HG03175 (cell line): ENCODE results near the gene SELENOT.
"Not testable (repeated sequence)": the region's sequence is repeated elsewhere in the genome, so short reads cannot be mapped to it uniquely, and the experiment has no call there.

Source experiments
- ATAC-seq: cut with Tn5 transposase; IDR thresholded peaks from one replicate; pipeline ENCODE4 v1.9.1; 2021; ENCODE audit warnings: mild to moderate bottlenecking, moderate library complexity; ENCODE audit not compliant: unreplicated experiment

Gene SELENOT

DNA sequence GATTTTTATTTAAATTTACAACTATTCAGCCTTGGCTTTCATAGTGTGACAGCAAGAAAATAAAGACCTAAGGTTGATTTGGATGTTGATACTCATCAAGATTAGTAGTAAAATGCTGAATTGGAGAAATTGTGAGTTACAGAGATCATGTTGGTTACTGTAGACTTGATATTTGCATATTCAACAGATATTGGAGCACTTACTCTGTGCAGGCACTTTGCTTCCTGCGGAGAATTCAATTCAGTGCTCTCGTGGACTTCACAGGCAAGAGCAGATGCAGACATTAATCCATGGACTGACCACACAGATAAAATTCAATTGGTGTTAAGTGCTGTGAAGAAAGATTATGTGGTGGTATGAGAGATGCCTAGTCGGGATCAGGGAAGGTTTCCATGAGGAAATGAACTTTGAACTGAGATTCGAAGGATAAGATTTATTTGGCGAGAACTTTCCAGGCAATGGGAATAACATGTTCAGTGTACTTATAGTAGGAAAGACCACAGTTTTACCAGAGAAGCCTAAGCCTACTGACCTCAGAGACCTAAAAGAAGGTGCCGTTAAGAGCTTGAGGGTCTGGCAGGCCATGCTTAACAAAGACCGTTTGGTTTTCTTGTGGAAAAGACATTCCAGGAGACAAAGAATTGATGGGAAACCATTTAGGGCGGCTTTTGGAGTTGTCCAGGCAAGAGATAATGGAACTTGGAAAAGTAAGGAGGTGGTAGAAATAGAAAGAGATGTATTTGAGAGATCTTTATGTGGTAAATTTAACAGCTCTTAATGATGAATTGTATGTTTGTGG, 4.3 kb downstream of the SELENOT start:
- no peak for ATAC-seq

DNA sequence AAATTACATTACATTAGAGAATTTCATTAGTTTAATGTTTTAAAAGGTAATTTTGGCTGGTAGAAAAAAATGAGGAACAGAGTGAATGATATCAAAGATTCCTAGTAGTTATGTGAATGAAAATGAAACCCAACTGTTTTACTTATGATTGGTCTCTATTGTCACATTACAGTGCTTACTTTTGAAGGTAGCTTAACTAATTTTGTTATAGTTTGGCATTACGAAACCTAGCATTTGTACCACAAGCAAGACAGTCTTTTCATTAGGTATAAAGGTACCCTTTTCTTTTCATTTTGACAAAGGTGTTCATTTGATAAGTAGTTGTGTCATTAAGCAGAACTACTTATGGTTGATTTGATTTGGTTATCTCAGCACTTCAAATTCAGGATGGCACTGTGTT, 6.9 kb downstream of the SELENOT start:
- ATAC-seq: no peak

DNA sequence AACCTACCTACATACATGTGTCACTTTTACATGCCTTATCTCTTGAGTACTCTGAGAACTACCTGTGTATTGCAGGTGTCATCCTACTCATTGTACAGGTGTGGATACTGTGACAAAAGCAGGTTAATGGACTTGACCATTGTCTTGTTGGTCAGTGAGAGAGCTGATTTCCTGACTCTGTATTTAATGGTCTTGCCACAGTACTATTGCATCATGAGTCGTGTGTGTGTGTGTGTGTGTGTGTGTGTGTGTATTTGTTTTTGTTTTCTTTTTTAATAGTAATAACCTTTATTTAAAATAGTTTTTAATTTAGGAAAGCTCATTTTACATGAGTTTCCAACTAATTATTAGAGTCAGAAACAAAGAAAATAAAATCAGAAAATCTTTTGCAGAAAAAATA, 7.7 kb downstream of the SELENOT start:
- ATAC-seq: no peak

DNA sequence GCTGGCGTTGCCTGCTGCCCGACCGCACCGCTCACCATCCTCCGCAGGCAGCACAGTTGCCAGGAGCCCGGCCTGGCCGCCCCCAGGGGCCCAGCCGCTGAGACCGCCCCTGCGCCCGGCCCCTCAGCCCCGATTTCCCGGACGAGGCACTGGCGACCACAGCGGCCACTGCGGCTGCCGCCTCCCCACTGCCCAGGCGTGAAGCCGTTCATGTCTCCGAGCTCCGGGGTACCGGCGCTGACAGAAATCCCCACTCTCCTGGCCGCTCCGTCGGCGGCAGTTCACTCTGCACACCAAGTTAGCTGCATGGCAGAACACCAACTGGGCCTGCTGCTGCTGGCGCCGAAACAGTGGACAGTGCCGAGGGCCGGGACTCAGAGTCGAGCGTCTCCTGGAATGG, 8.5 kb downstream of the SELENOT start:
- ATAC-seq: no peak

DNA sequence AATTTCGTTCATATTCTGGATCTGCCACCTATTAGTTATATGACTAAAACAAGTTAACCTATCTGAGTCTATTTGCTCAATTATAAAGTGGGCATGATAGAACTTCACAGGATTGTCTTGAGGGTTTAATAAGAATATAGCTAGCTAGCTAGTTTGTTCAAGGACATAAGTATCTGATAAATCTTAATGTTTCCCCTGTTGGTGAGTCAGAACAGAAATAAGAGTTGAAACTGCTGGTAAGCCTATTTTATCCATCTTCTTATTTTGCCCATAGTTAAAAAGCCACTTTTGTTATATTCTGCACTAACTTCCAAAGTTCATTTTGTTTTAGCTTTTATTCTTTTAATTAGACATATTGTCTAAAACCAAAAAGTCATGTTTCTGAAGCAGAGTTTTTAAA, 9.4 kb downstream of the SELENOT start:
- ATAC-seq: no peak

DNA sequence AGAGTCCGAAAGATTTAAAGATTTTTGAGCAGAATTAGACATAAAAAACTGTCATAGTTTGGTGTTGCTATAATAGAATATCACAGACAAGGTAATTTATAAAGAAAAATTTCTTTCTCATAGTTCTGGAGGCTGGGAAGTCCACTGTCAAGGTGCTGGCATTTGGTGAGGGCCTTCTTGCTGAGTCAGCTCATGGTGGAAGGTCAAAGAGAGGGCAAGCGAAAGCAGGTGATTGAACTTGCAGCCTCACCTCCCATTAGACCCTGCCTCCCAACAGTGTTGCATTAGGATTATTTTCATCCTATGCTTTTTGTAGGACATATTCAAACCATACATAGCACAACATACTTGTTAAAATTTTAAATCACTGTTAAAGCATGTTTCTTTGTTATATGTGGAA, 9.9 kb downstream of the SELENOT start:
- ATAC-seq: no peak

DNA sequence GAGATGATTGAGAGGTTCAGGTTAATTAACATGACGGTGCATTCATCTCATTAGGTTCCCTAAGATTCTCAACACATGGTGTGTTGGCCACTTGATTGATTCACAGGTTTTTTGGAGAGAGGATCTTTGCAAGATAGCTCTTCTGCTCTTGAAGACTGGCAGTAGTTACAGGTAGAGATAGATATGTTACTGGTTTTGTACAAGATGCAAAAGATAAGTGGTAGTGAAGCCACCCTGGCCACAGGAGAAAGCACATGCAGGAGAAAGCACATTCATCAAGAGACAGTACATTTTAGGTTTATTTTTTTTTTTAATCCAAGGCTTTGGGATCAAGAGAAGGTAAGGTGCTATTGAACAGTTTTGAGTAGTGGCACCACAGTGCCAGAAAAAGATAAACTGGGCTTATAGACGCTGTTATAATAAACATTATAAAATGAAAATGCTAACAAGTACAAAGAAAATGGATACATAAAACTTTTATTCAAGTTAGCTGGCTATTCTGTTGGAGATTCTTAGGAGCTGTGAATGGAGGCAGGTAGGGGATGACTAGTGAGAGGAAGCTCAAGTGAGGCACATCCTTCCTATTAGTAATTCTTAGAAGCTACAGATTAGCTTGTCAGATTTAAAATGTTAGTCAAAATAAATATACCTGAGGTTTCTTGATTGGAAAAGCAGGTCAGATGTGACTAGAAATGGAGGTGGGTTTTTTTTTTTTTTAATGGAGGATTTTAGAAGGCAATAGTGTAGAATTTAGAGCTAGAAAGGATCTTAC, 10.8 kb downstream of the SELENOT start:
- ATAC-seq: no peak

DNA sequence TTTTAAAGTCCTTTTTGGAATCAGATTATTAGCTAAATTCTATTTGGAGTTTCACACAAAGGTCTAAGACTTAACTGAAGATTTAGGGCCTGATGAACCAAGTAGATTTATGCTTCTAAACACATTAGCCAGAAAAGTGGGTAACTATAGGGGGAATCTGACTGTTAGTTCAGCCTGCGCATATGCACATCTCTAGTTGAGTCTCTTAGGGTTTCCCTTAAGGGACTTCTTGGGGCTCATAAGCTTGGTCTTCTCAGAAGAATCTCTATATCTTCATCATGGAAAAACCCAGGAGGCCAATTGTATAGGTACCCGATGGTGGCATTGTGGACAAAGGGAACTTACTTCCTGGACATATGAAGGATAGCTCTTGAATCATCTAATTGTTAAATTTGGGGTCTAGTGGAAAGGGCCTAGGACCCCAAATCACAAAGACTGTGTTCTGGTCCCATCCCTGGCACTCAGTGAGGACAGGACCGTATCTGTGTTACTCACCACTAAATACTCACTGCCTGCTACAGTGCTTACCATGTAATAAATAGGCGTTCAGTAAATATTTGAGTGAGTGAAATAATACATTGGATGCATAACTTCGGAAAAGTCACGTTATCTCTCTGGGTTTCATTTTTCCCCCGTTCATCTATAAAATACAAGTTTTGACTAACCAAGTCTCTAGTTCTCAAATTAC, 17.0 kb downstream of the SELENOT start:
- no peak for ATAC-seq

DNA sequence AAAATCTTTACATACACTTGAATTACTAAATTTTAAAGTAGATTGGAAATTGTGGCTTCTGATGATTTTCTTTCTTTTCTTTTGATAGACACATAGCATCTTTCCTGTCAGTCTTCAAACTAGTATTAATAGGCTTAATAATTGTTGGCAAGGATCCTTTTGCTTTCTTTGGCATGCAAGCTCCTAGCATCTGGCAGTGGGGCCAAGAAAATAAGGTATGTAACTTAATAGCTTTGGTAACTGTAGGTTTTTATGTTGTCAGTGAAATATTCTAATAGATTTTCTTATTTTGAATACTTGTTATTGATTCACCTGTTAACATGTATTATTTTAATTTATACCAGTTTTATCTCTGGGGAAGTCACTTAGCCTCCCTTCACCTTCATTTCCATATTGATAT, 19.8 kb downstream of the SELENOT start:
- ATAC-seq: not testable (repeated sequence)

DNA sequence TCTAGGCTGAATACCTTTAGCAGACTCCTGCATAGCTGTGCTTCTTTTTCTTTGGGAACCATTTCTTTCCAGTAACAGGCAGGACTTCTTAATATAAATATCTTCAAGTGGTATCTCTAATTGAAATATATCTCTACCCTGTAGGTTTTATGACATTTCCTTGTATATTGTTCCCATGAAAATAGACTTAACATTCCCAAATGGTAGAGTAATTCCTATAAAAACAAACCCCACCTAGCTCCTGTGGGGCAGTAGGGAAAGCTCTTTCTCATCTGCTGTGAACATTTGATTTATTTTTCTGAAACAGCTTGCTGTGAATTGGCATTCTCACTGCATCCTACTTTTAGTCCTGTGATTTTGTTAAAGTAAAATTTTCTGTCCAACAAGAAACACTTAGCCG, 20.8 kb downstream of the SELENOT start:
- no peak for ATAC-seq

DNA sequence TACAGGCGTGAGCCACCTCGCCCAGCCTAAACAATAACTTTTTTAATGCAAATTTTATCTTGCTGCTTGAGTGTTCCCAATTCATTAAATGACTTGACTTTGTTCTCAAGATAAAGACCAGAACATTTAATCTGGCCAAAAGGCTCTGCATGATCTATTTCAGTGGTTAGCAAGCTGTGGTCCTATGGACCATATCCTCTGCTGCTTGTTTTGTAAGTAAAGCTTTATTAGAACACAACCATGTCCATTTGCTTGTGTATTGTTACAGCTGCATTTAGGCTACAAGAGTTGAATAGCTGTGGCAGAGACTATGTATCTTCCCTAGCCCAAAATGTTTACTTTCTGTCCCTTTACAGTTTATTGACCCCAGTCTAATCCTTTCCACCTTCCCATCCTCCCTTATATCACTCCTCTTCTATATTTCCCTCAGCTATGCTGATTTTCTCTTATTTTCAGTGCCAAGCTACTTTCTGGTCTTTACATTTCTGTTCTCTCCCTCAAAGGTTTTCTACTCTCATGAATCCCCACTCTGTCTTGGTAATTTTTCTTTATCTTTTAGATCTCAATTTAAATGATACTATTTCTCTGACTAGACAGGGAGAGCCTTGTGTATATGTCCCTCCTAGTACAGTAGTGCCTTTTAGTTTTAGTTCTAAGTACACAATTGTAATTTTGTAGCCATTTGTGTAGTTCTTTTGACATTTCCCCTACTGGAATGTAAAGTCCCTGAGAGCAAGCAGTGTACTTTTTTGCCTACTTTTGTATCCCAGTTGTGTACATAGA, 23.2 kb downstream of the SELENOT start:
- no peak for ATAC-seq

DNA sequence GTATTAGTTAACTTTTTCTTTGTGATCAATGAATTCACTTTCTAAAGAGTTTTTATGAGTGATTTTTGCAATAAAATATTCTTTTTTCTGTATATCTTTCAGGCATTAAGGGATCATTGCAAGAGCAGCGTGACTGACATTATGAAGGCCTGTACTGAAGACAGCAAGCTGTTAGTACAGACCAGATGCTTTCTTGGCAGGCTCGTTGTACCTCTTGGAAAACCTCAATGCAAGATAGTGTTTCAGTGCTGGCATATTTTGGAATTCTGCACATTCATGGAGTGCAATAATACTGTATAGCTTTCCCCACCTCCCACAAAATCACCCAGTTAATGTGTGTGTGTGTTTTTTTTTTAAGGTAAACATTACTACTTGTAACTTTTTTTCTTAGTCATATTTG, 24.4 kb downstream of the SELENOT start:
- no peak for ATAC-seq

DNA sequence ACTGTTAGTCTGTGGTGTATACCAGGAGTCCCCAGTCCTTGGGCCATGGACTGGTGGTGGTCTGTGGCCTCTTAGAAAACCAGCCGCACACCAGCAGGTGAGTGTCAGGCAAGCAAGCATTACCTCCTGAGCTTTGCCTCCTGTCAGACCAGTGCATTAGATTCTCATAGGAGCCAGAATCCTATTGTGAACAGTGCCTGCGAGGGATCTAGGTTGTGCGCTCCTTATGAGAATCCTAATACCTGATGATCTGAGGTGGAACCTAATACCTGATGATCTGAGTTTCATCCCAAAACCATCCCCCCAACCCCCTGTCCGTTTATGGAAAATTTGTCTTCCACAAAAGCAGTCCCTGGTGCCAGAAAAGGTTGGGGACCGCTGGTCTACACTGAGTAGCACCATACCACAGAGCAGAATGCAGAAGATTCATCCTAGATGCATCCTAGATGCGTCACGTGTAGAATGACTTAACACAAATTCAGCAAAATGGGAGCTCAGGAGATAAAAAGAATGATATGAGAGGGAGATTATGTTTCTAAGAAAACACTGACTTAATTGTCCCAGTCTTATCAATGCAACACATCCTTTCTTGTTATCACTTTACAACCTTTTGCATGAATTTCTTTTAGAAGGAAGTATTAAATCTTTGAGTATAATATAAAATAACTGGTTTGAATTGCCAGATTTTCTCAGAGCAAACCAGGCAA, 28.5 kb downstream of the SELENOT start:
- ATAC-seq: no peak

DNA sequence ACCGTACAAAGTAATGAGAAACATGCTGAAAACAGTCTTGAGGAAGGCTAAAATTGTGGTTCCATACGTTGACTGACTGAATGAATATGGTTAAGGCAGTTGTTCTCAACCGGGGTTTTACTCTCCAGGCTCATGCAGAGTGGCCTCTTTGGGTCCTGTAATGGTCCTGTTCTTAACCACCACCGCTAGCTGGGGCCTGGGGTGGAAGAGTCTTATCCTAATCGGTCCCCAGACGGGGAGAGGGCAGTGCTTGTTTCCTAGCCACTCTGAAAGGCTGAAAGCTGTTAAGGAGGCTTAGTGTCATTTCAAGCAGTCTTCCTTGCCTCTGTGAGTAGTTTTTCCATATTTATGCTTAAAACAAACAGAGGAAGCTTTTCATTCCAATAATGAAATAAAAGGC, 32.0 kb downstream of the SELENOT start:
- no peak for ATAC-seq

DNA sequence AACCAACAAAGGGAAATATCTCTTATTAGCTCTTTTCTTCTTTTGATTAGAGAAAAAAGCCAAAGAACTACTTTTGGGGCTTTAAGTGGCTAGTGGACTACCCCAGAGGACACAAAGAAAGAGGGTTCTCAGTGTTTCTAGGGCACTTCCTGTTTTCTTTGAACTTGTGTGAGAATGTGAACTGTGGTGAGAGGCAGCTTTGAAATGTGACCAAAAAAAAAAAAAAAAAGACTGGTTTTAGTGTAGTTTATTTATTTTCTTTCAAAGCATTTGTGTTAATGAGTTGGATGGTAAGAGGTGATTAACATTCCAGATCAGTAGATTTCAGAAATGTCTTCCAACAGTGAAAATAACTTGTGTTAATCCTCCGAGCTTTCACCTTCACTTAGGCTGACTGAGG, 32.4 kb downstream of the SELENOT start:
- ATAC-seq: peak; percentile 78

DNA sequence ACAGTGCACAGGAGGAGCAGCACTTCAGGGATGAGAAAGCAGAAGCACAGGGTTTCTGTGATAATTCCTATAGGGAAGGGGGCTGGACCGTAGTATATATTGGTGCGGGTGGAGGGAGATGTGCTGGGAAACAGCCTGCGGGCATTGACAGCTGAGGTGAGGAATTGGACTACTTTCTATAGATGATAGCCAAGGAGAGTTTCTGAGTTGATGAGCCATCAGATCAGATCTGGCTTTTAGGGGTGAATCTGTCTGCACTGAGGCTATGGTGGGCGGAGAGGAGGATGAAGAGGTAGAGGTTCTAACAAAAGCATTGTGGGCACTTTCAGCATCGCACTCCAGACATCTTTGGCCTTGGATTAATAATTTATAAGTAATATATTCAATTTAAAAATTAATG, 33.1 kb downstream of the SELENOT start:
- ATAC-seq: no peak

DNA sequence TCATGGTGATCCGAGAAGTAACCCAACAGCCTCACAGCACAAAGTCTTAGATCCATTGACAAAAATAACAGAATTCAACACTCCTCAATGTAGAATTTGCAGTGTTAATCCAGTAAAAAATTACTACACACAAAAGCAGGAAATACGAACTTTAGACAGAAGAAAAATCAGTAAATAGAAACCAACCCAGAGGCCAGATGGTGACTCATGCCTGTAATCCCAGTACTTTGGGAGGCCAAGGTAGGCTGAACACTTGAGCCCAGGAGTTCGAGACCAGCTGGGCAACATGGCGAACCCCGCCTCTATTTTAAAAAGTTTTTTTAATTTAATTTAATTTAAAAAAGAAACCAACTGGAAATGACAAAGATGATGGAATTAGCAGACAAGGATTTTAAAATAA, 36.1 kb downstream of the SELENOT start:
- ATAC-seq: no peak

DNA sequence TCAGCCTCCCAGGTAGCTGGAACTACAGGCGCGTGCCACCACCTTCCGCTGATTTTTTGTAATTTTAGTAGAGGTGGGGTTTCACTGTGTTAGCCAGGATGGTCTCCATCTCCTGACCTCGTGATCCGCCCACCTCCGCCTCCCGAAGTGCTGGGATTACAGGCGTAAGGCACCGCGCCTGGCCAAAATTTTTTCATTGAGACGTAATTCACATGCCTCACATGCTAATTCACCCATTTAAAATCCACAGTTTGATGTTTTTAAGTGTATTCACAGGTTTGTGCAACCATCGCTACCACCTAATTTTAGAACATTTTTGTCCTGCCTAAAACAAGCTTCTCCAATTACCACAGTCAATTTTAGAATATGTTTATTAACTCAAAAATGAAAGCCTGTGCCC, 37.1 kb downstream of the SELENOT start:
- ATAC-seq: no peak

DNA sequence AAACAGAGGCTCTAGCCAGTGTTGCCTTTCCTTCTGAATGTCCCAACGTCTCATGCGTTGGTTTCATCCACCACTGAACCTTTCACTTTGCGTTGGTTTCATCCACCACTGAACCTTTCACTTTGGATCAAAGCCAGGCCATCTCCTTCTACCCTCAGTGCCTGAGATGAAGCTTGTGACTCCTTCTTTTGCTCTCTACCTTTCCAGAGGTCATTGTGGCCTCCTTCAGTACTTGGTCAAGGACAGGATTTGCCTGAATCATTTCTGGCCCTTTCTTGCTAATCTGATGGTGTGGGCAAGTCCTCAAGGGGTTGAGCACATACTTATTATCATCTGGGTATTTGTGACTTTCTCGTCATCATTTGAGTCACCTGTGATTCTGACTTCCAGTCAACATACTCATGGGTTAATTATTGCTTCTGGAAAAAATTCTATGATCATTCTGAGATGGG, 50.0 kb downstream of the SELENOT start:
- ATAC-seq: peak; percentile 78

DNA sequence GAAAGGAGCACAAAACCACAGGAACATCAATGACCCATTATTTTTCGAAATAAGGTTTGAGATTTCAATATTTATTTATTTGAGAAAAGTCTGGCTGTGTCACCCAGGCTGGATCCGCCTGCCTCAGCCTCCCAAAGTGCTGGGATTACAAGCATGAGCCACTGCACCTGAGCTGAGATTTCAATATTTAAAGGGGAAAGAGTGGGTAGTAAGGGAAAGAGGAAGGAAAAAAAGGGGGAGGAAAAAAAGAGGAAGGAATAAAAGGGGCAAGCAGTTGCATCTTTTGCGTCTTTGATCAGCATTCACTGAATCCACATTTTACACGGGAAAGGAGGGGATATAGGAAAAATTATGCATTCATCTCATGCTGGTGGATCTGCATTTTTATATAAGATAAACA, 53.2 kb downstream of the SELENOT start:
- no peak for ATAC-seq
